HEK293T (cell line): ENCODE results near the gene FRMD5.

Experiments
- CTCF ChIA-PET: fragments of 350-600 bp; formaldehyde crosslinking; extraction: SDS; loops from one replicate; lab custom pipeline; 2021; ENCODE audit warnings: antibody characterized with exemption, inconsistent platforms; lab: Yijun Ruan, JAX
- POLR2A ChIA-PET: fragments of 350-600 bp; formaldehyde crosslinking; extraction: SDS; loops from one replicate; lab custom pipeline; 2020; ENCODE audit warnings: antibody characterized with exemption, inconsistent platforms; lab: Yijun Ruan, JAX
- DNase-seq: peaks from one replicate; pipeline ENCODE4 v3.0.0; 2012; ENCODE audit warnings: mixed read lengths; ENCODE audit errors: extremely low spot score
- ARNT ChIP-seq: fragments of 450-650 bp; IDR thresholded peaks from 2 replicates; pipeline ENCODE4 v1.6.1; 2017; ENCODE audit warnings: mild to moderate bottlenecking
- BHLHE40 ChIP-seq: fragments of 450-650 bp; IDR thresholded peaks from 2 replicates; pipeline ENCODE4 v1.6.1; 2016; ENCODE audit warnings: mild to moderate bottlenecking, moderate library complexity, borderline replicate concordance
- CTBP1 ChIP-seq: fragments of 450-650 bp; IDR thresholded peaks from 2 replicates; pipeline ENCODE4 v1.6.1; 2016; ENCODE audit warnings: borderline replicate concordance
- ELF4 ChIP-seq: fragments of 450-650 bp; IDR thresholded peaks from 2 replicates; pipeline ENCODE4 v1.6.1; 2017; ENCODE audit warnings: antibody characterized with exemption
- FOXA1 ChIP-seq: fragments of 450-650 bp; IDR thresholded peaks from 2 replicates; pipeline ENCODE4 v1.6.1; 2016; ENCODE audit warnings: mild to moderate bottlenecking
- FOXK2 ChIP-seq: fragments of 450-650 bp; IDR thresholded peaks from 2 replicates; pipeline ENCODE4 v1.6.1; 2016; ENCODE audit warnings: mild to moderate bottlenecking
- FOXM1 ChIP-seq: fragments of 450-650 bp; IDR thresholded peaks from 2 replicates; pipeline ENCODE4 v1.6.1; 2017; ENCODE audit warnings: mild to moderate bottlenecking, borderline replicate concordance
- HDGF ChIP-seq: fragments of 450-650 bp; IDR thresholded peaks from 2 replicates; pipeline ENCODE4 v1.6.1; 2017; ENCODE audit warnings: antibody characterized with exemption, borderline replicate concordance
- L3MBTL2 ChIP-seq: fragments of 450-650 bp; conservative IDR thresholded peaks from 2 replicates; pipeline ENCODE4 v1.6.1; 2016; ENCODE audit warnings: mild to moderate bottlenecking
- LEF1 ChIP-seq: fragments of 450-650 bp; IDR thresholded peaks from 2 replicates; pipeline ENCODE4 v1.6.1; 2017; ENCODE audit warnings: mild to moderate bottlenecking, borderline replicate concordance
- NFRKB ChIP-seq: fragments of 450-650 bp; IDR thresholded peaks from 2 replicates; pipeline ENCODE4 v1.6.1; 2016; ENCODE audit warnings: mild to moderate bottlenecking, moderate library complexity
- SP1 ChIP-seq: fragments of 450-650 bp; IDR thresholded peaks from 2 replicates; pipeline ENCODE4 v1.6.1; 2017
- SUZ12 ChIP-seq: fragments of 450-650 bp; IDR thresholded peaks from 2 replicates; pipeline ENCODE4 v1.6.1; 2016; ENCODE audit warnings: mild to moderate bottlenecking
- TARDBP ChIP-seq: fragments of 450-650 bp; IDR thresholded peaks from 2 replicates; pipeline ENCODE4 v1.6.1; 2016
- ZNF384 ChIP-seq: fragments of 450-650 bp; IDR thresholded peaks from 2 replicates; pipeline ENCODE4 v1.6.1; 2016
- TF ChIP-seq, protein P1 (sequence below): fragments of 450-650 bp; IDR thresholded peaks from 2 replicates; pipeline ENCODE4 v1.6.1; 2016

Gene FRMD5

DNA sequence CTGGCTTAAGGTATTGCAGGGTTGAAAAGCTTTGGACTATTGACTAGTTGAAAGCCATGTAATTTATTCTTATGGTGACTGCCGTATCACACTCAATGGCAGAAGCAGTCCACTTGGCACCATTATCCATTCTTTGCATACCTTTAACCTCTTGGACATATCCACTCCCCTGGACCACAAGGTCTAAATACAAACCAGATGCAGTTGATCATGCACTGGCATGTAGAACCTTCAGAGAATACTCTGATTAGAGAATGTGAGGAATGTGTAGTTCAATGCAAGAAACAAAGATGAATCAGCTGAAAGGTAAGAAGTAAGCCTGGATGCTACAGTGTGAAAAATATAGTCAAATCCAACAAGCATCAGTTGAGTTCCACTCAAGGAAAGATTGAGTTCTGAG is 93.1 kb downstream of the FRMD5 start:
- POLR2A ChIA-PET = no interaction called here
- TF ChIP-seq, protein P1, sequence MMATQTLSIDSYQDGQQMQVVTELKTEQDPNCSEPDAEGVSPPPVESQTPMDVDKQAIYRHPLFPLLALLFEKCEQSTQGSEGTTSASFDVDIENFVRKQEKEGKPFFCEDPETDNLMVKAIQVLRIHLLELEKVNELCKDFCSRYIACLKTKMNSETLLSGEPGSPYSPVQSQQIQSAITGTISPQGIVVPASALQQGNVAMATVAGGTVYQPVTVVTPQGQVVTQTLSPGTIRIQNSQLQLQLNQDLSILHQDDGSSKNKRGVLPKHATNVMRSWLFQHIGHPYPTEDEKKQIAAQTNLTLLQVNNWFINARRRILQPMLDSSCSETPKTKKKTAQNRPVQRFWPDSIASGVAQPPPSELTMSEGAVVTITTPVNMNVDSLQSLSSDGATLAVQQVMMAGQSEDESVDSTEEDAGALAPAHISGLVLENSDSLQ = no peak
- DNase-seq = no peak
- CTCF ChIA-PET = no interaction called here

DNA sequence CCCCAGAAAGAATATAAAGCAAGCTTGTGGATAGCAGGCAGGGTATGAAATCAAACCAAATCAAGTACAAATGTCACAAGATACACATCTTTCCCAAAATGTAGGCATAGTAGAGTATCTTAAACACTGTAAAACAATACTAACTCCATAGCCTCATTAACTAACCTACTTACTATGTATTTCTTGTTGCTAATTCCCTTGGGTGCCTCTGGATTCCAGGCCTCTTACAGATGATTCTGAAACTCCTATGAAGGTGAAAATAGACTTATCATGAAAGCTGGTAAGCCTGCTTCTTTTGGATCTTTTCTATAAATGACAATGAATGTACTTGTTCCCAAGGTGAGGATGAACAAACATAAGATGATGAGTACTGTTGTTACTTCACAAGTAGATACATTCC is 93.8 kb downstream of the FRMD5 start:
- TF ChIP-seq FOXM1 (no peak), FOXA1 (no peak), BHLHE40 (no peak), SUZ12 (no peak), FOXK2 (no peak), TARDBP (no peak), ARNT (no peak), HDGF (no peak), NFRKB (no peak), CTBP1 (no peak), ZNF384 (no peak), LEF1 (no peak), L3MBTL2 (no peak), SP1 (no peak), ELF4 (no peak)
- TF ChIP-seq, protein P1 = no peak
- DNase-seq = no peak
- POLR2A ChIA-PET = no interaction called here
- CTCF ChIA-PET = no interaction called here

DNA sequence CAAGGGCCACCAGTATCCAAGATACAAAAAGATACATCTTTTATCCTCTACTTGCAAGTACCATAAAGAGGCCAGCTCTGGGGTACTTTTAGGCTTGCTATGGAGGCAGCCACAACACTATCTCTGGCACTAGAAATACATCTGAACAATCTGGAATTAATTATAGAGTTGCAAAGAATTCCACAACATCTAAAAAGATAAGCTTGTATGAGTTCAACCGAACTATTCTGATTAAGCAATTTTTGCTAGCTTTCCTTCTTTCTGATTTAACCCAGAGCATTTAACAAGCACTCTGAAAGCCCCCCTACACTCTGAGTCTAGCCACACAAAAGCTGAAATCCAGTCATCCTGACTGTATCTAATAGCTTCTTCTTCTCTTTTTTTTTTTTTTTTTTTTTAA is 95.4 kb downstream of the FRMD5 start:
- ChIA-PET POLR2A (no interaction called here), CTCF (interaction anchor here (0.6 kb wide), 1 partner anchor 9 kb away, joined by 3 read pairs; no protein-coding TSS in a partner anchor)
- TF ChIP-seq ARNT (no peak), TARDBP (no peak), ZNF384 (no peak)
- no peak for DNase-seq

DNA sequence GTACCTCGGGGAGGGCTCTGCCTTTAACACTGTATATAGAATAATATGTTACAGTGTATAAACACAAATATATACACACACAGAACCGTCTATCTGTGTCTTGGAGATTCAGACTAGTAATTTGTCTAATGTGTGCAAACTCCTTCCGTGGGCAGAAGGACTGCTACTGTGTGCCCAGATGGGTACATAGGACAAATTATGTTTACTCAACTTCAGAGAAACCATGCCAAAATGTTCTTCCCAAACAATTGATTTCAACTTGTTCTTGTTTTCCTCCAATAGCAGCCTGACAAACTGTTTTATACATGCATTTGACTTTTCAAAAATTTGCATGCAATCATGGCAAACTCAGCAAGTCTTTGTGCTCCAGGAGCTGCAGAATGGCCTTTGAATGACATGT is 97.5 kb downstream of the FRMD5 start:
- TF ChIP-seq, protein P1 = no peak
- no peak for TF ChIP-seq SUZ12
- TF ChIP-seq HDGF = no peak
- no peak for TF ChIP-seq FOXK2
- TF ChIP-seq FOXM1 = no peak
- no peak for TF ChIP-seq TARDBP
- no peak for TF ChIP-seq NFRKB
- TF ChIP-seq ZNF384 = no peak
- ChIA-PET CTCF (no interaction called here), POLR2A (no interaction called here)
- no peak for DNase-seq

DNA sequence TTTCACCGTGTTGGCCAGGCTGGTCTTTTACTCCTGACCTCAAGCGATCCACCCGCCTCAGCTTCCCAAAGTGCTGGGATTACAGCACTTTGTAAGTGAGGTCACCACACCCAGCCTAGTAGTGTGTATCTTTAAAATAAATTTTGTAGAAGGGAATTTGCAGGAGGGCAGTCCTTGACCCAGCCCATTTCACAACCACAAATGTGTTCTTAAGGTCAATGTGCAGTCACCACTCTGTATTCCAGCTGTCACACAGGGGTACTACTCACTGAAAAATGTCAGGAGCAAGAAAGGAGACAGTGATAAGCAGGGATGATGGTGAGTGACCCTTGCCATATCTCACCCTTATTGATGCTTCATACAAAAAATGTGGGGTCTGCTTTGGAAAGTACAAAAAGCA is 98.5 kb downstream of the FRMD5 start:
- no peak for DNase-seq
- ChIA-PET POLR2A (no interaction called here), CTCF (no interaction called here)
- TF ChIP-seq BHLHE40 (no peak), FOXK2 (no peak), HDGF (no peak), FOXA1 (no peak), L3MBTL2 (no peak), FOXM1 (no peak), NFRKB (no peak), CTBP1 (no peak), ELF4 (no peak), TARDBP (no peak), ARNT (no peak), SP1 (no peak), LEF1 (no peak), SUZ12 (no peak)
- TF ChIP-seq, protein P1 = no peak

DNA sequence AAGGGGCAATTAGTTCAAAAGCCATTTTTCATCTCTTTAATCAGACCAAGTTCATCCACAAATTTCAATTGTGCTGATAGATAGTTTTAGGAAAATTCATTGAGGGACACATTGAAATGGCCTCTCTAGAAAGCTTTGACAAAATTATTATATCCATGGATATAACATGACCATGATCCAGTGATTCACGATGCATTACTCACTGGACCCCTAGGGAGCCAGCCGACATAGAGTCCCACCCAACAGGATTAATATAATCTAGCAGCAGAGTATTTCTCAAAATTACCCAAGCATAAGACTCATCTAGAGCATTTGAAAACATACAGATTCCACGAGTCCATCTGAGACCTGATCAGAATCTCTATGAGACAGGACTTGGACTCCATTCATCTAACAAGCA is 100.3 kb downstream of the FRMD5 start:
- no peak for TF ChIP-seq SP1
- no peak for TF ChIP-seq TARDBP
- TF ChIP-seq SUZ12 = no peak
- TF ChIP-seq FOXK2 = no peak
- no peak for TF ChIP-seq NFRKB
- no peak for DNase-seq
- CTCF ChIA-PET = no interaction called here

DNA sequence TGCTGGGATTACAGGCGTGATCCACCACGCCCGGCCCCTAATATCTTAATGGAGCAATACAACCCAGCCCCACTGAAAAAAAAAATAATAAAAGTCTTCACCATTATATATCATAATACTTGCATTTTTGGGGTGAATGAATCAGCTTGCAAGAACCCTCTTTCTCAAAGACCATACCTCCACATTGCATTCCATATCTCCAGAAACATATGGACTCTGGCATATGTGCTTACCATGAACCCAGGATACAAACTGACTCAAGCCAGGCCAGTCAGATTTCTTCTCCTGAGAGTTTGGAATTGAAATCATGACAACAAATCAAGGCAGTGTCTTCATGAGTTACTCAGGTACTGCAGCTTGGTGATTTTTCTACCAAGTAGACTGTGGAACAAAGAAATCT is 101.2 kb downstream of the FRMD5 start:
- DNase-seq = no peak
- ChIA-PET POLR2A (no interaction called here), CTCF (interaction anchor here (1.0 kb wide), 1 partner anchor 448 kb away, joined by 5 read pairs; no protein-coding TSS in a partner anchor)
- no peak for TF ChIP-seq FOXM1
- TF ChIP-seq ELF4 = no peak
- TF ChIP-seq L3MBTL2 = no peak
- no peak for TF ChIP-seq ARNT
- TF ChIP-seq FOXA1 = no peak
- no peak for TF ChIP-seq NFRKB
- no peak for TF ChIP-seq BHLHE40
- TF ChIP-seq SUZ12 = no peak
- TF ChIP-seq LEF1 = no peak
- TF ChIP-seq CTBP1 = no peak
- TF ChIP-seq ZNF384 = no peak
- TF ChIP-seq, protein P1 = no peak
- TF ChIP-seq SP1 = no peak
- no peak for TF ChIP-seq HDGF
- TF ChIP-seq FOXK2 = no peak
- no peak for TF ChIP-seq TARDBP

More for the DNA sequence above, 100.3 kb downstream of the FRMD5 start:
- POLR2A ChIA-PET = no interaction called here
